Neuronal stem cell (in vitro differentiated cells): Measurements from ENCODE around the gene PRSS56.

Source experiments
- DNase-seq: peaks from one replicate; pipeline ENCODE4 v3.0.0-alpha.2; 2013; ENCODE audit warnings: low spot score
- H2AFZ ChIP-seq: one replicate; pipeline ENCODE4 v1.6.1; 2013; ENCODE audit warnings: mild to moderate bottlenecking, low read length, inconsistent platforms
- H2AK5ac ChIP-seq: 2 replicates; pipeline ENCODE4 v1.6.1; 2013; ENCODE audit warnings: low read depth, mild to moderate bottlenecking, inconsistent platforms, low read length, moderate library complexity, mixed read lengths
- H2BK120ac ChIP-seq: 2 replicates; pipeline ENCODE4 v1.6.1; 2013; ENCODE audit warnings: low read depth, mild to moderate bottlenecking, inconsistent platforms, low read length, moderate library complexity, mixed read lengths
- H2BK12ac ChIP-seq: one replicate; pipeline ENCODE4 v1.6.1; 2013; ENCODE audit warnings: low read length, inconsistent platforms
- H2BK15ac ChIP-seq: 2 replicates; pipeline ENCODE4 v1.6.1; 2013; ENCODE audit warnings: mild to moderate bottlenecking, low read length, inconsistent platforms, mixed read lengths
- H2BK5ac ChIP-seq: one replicate; pipeline ENCODE4 v1.6.1; 2013; ENCODE audit warnings: inconsistent platforms, mild to moderate bottlenecking, low read length, moderate library complexity
- H3K14ac ChIP-seq: one replicate; pipeline ENCODE4 v1.6.1; 2013; ENCODE audit warnings: low read length, inconsistent platforms
- H3K18ac ChIP-seq: 2 replicates; pipeline ENCODE4 v1.6.1; 2013; ENCODE audit warnings: low read length, inconsistent platforms
- H3K23ac ChIP-seq: 2 replicates; pipeline ENCODE4 v1.6.1; 2013; ENCODE audit warnings: low read depth, mild to moderate bottlenecking, mixed read lengths, low read length, inconsistent platforms; ENCODE audit not compliant: poor library complexity
- H3K27ac ChIP-seq: replicated peaks from 3 replicates; pipeline ENCODE4 v1.5.1; 2013; ENCODE audit warnings: low read length, inconsistent platforms
- H3K27me3 ChIP-seq, 3 experiments: 2 replicates each; pipeline ENCODE4 v1.6.1; 2013; ENCODE audit warnings: low read length in 3 of 3, mild to moderate bottlenecking in 2 of 3, inconsistent platforms in 1 of 3, low read depth in 1 of 3, mixed read lengths in 1 of 3, moderate library complexity in 1 of 3; ENCODE audit not compliant: control insufficient read depth in 3 of 3, insufficient read depth in 3 of 3
- H3K36me3 ChIP-seq, 2 donors: replicated peaks in 1 of 2; 2 replicates each; pipeline ENCODE4 v1.6.1; 2013; ENCODE audit warnings: low read length in 2 of 2; ENCODE audit not compliant: control insufficient read depth in 2 of 2, insufficient read depth in 2 of 2
- H3K4ac ChIP-seq: 2 replicates; pipeline ENCODE4 v1.6.1; 2013; ENCODE audit warnings: inconsistent platforms, mild to moderate bottlenecking, low read length, moderate library complexity
- H3K4me1 ChIP-seq, 2 donors: 1 replicate in 1 of 2; 2 replicates in 1 of 2; pipeline ENCODE4 v1.6.1; 2013; ENCODE audit warnings: low read length in 2 of 2, low read depth in 1 of 2; ENCODE audit not compliant: control insufficient read depth in 2 of 2, insufficient read depth in 1 of 2
- H3K4me2 ChIP-seq: one replicate; pipeline ENCODE4 v1.6.1; 2013; ENCODE audit warnings: mild to moderate bottlenecking, low read length, inconsistent platforms; ENCODE audit not compliant: insufficient read depth, poor library complexity, severe bottlenecking
- H3K4me3 ChIP-seq, 2 donors: 2 replicates each; pipeline ENCODE4 v1.5.1; 2013; ENCODE audit warnings: low read length in 2 of 2, mild to moderate bottlenecking in 2 of 2, inconsistent platforms in 1 of 2, moderate library complexity in 1 of 2
- H3K79me1 ChIP-seq: one replicate; pipeline ENCODE4 v1.6.1; 2013; ENCODE audit warnings: low read depth, mild to moderate bottlenecking, inconsistent platforms, low read length, moderate library complexity
- H3K9ac ChIP-seq: one replicate; pipeline ENCODE4 v1.6.1; 2013; ENCODE audit warnings: mild to moderate bottlenecking, low read depth, low read length, inconsistent platforms; ENCODE audit not compliant: poor library complexity
- H3K9me3 ChIP-seq, 2 donors: replicated peaks in 1 of 2; 2 replicates each; pipeline versions ENCODE3 to v1.6.1; 2013; ENCODE audit warnings: low read length in 2 of 2, mild to moderate bottlenecking in 2 of 2, inconsistent platforms in 1 of 2, low read depth in 1 of 2, mixed read lengths in 1 of 2, moderate library complexity in 1 of 2; ENCODE audit not compliant: control insufficient read depth in 2 of 2, insufficient read depth in 1 of 2
- H4K8ac ChIP-seq: one replicate; pipeline ENCODE4 v1.6.1; 2013; ENCODE audit warnings: low read depth, mild to moderate bottlenecking, inconsistent platforms, low read length, moderate library complexity
- H4K91ac ChIP-seq: one replicate; pipeline ENCODE4 v1.6.1; 2013; ENCODE audit warnings: low read length, low read depth, mild to moderate bottlenecking, inconsistent platforms; ENCODE audit not compliant: poor library complexity
- WGBS, 2 donors: extraction: QIAGEN DNeasy Blood & Tissue Kit; methylation state at CpG; one replicate each; pipeline ENCODE4 v1.1.7; 2013; ENCODE audit warnings: missing lambda C conversion rate in 2 of 2, mixed read lengths in 1 of 2; ENCODE audit not compliant: insufficient read length in 2 of 2, insufficient replicate concordance in 1 of 2; ENCODE audit errors: extremely low coverage in 2 of 2; 5-methylcytosine and 5-hydroxymethylcytosine counted together

The PRSS56 gene

DNA sequence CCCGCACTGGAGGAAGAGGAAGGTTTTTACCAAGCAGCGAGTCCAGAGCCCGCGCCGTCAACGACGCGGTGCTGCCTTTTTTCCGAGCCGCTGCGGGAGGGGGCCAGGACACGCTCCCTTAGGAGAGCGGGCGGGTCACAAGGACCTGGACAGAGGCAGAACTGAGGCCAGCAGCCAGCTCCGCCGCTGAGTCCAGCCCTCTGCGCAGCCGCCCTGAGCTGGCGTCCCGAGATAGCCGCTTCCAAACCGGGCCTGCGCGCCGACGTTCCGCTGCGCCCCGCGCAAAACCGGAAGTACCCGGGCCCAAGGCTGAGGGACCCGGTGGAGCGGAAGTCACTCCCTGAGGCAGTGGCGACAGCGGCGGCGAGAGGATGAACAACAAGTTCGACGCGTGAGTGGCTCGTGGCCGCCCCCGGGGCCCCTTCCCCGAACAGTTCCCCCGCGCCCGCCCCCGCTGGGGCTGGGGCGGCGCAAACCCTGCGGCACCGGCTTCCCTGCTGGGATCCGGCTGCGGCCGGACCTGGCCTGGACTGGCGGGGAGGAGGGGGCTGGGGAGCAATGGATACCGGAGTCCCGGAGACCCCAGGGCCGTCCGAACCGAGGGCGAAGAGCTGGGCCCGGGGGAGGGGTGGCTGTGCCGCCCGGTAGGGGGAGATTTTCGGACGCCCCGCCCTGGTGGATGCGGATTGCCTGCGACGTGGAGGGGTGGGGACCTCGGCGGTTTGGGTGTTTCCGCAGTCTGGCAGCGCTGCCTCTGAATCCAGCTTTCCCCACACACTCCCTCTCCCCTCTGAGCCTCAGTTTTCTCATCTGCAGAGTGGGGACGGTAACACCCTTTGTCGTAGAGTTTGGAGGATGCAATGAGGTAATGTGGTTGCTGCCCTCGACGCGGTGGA is 30.4 kb downstream of the PRSS56 start, which contains the start of the genes EIF4E2 and TIGD1:
Gene EIF4E2 (plus strand): TSS at position 336 of the 896 bp plus-strand sequence. CDS start 36 bp downstream, at position 372.
Gene TIGD1 (minus strand): TSS at position 204 of the 896 bp plus-strand sequence. CDS start 675 bp downstream, outside the sequence.
- H3K23ac ChIP-seq: peak within 1 kb of the TSS; percentile 78
- H3K36me3 ChIP-seq: peaks cover 8 to 72% of the 10 kb centered on the region in 2 donors
- H3K79me1 ChIP-seq: peaks cover 8% of the 10 kb centered on the region
- no CpG with 5 or more reads among the region's 81 CpGs for WGBS, 2 donors
- peak within 1 kb of the TSS; percentile 59 for H3K4ac ChIP-seq
- H4K8ac ChIP-seq: no peak within 1 kb of the TSS
- H2BK5ac ChIP-seq: peak within 1 kb of the TSS; percentile 96
- peaks cover 0 to 19% of the 10 kb centered on the region in 2 donors for H3K9me3 ChIP-seq
- H3K4me2 ChIP-seq: peak within 1 kb of the TSS; percentile 77
- H3K27ac ChIP-seq: peak within 1 kb of the TSS; percentile 88
- no peak within 1 kb of the TSS for H3K14ac ChIP-seq
- H3K27me3 ChIP-seq: no peaks in the 10 kb centered on the region
- H2AK5ac ChIP-seq: peak within 1 kb of the TSS; percentile 86
- H3K4me1 ChIP-seq: peaks cover 3 to 4% of the 10 kb centered on the region in 2 donors
- peak; percentile 91 for DNase-seq
- H2AFZ ChIP-seq: peak within 1 kb of the TSS; percentile 96
- H2BK12ac ChIP-seq: no peak within 1 kb of the TSS
- H3K4me3 ChIP-seq: peak within 1 kb of the TSS; percentile 79 to 80
- peak within 1 kb of the TSS; percentile 98 for H3K18ac ChIP-seq
- H2BK120ac ChIP-seq: no peak within 1 kb of the TSS
- H2BK15ac ChIP-seq: no peak within 1 kb of the TSS
- H4K91ac ChIP-seq: no peak within 1 kb of the TSS
- H3K9ac ChIP-seq: peak within 1 kb of the TSS; percentile 97

GRCh38 chr2:232551250-232551638 is 31.1 kb downstream of the PRSS56 start:
- no peak overlapping the region for H4K8ac ChIP-seq
- H3K79me1 ChIP-seq: peaks cover 8% of the 10 kb centered on the region
- H3K14ac ChIP-seq: no peak overlapping the region
- peak overlapping the region; percentile 75 for H3K9ac ChIP-seq
- H2BK120ac ChIP-seq: no peak overlapping the region
- H3K27me3 ChIP-seq: no peaks in the 10 kb centered on the region
- no peak overlapping the region for H2BK12ac ChIP-seq
- H3K9me3 ChIP-seq: peaks cover 0 to 19% of the 10 kb centered on the region in 2 donors
- H3K4me1 ChIP-seq: peaks cover 3 to 4% of the 10 kb centered on the region in 2 donors
- no peak overlapping the region for H2BK15ac ChIP-seq
- H3K36me3 ChIP-seq: peaks cover 9 to 72% of the 10 kb centered on the region in 2 donors
- no peak overlapping the region for H4K91ac ChIP-seq
- peak overlapping the region; percentile 79 to 80 for H3K4me3 ChIP-seq
- no peak overlapping the region for H3K23ac ChIP-seq
- WGBS, 2 donors: no CpG with 5 or more reads among the region's 7 CpGs
- peak overlapping the region; percentile 77 for H3K4me2 ChIP-seq
- peak overlapping the region; percentile 96 for H2AFZ ChIP-seq
- no peak overlapping the region for H3K18ac ChIP-seq
- H3K4ac ChIP-seq: no peak overlapping the region
- H2BK5ac ChIP-seq: no peak overlapping the region
- H3K27ac ChIP-seq: no peak overlapping the region
- no peak for DNase-seq
- H2AK5ac ChIP-seq: peak overlapping the region; percentile 12

- no peak overlapping the region for H3K9ac ChIP-seq
- no peaks in the 10 kb centered on the region for H3K27me3 ChIP-seq
- H3K79me1 ChIP-seq: peaks cover 6% of the 10 kb centered on the region
- H4K91ac ChIP-seq: no peak overlapping the region
- peaks cover 10 to 72% of the 10 kb centered on the region in 2 donors for H3K36me3 ChIP-seq
- H4K8ac ChIP-seq: no peak overlapping the region
- H3K4me1 ChIP-seq: peaks cover 3 to 4% of the 10 kb centered on the region in 2 donors
- WGBS, 2 donors: no CpG with 5 or more reads among the region's 4 CpGs
- H2BK12ac ChIP-seq: no peak overlapping the region
- no peak overlapping the region for H3K27ac ChIP-seq
- no peak overlapping the region for H2AFZ ChIP-seq
- peaks cover 0 to 19% of the 10 kb centered on the region in 2 donors for H3K9me3 ChIP-seq
- no peak overlapping the region for H3K18ac ChIP-seq
- peak overlapping the region in 1 of 2 donors; percentile 79 for H3K4me3 ChIP-seq
- H2BK120ac ChIP-seq: no peak overlapping the region
- H3K4ac ChIP-seq: no peak overlapping the region
- DNase-seq: no peak
- H2AK5ac ChIP-seq: no peak overlapping the region
- H3K14ac ChIP-seq: no peak overlapping the region
- H2BK15ac ChIP-seq: no peak overlapping the region
- no peak overlapping the region for H3K23ac ChIP-seq
- no peak overlapping the region for H3K4me2 ChIP-seq
- H2BK5ac ChIP-seq: no peak overlapping the region
Measured at GRCh38 chr2:232551776-232552175, 31.6 kb downstream of the PRSS56 start.

- Histone ChIP-seq H3K4me2 (no peak overlapping the region), H3K18ac (no peak overlapping the region), H4K8ac (no peak overlapping the region), H3K79me1 (peaks cover 6% of the 10 kb centered on the region), H2AFZ (no peak overlapping the region), H4K91ac (no peak overlapping the region), H3K27me3 (no peaks in the 10 kb centered on the region), H3K9ac (no peak overlapping the region), H3K4ac (no peak overlapping the region), H3K27ac (no peak overlapping the region), H3K23ac (no peak overlapping the region), H2BK120ac (no peak overlapping the region), H2BK12ac (no peak overlapping the region), H3K36me3 (peaks cover 15 to 96% of the 10 kb centered on the region in 2 donors), H3K4me3 (no peak overlapping the region), H2BK15ac (no peak overlapping the region), H2BK5ac (no peak overlapping the region), H3K14ac (no peak overlapping the region), H3K4me1 (peaks cover 2% of the 10 kb centered on the region in 2 donors), H2AK5ac (no peak overlapping the region), H3K9me3 (no peaks in the 10 kb centered on the region)
- no peak for DNase-seq
- WGBS, 2 donors: no CpG with 5 or more reads among the region's 3 CpGs
Measured at GRCh38 chr2:232556426-232556825, 36.2 kb downstream of the PRSS56 start.
